ENCODE results near the gene NGFR.
"Not testable (repeated sequence)": the region's sequence is repeated elsewhere in the genome, so short reads cannot be mapped to it uniquely, and the experiment has no call there.

NGFR gene

GRCh38 chr17:49547566-49547965, 52.5 kb downstream of the NGFR start:
- no peak for DNase-seq (ENCODE audit: low read depth)

DNA sequence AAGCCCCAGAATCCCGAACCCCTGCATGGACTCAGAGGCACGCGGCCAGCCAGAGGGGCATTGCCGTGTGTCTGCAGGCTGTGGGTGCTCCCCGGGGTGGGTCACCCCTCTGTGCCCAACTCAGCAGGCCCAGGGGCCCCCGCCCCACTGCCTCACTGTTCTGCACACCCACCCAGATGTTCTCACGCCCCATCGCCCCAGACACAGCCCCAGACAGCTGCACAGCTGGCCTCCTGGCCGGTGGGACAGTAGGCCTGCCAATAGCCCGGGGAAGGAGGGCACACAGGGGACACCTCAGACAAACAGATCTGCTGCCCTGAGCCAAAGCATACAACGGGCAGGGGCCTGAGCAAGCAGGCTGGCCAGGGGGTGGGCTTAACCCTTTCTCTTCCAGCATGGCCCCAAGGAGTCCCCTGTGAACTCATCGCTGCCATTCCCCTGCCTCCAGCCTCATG, 53.0 kb downstream of the NGFR start:
- DNase-seq (ENCODE audit: low read depth) = no peak

GRCh38 chr17:49548506-49549310, 53.6 kb downstream of the NGFR start:
- DNase-seq (ENCODE audit: low read depth) = no peak

DNA sequence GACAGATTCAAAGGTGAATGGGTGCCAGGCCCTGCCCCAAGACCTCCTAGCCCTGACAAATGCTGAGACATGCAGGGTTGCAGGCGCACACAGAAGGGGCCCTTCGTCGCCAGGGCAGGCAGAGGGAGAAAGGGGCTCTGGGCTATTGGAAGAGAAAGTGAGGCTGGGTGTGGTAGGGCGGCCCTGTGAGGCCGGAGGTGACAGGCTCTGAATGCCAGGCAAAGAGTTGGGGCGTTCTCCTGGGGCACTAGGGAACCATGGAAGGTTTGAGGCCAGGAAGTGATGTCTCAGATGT, 54.2 kb downstream of the NGFR start:
- no peak for DNase-seq (ENCODE audit: low read depth)

- DNase-seq (ENCODE audit: low read depth) = no peak
Measured at GRCh38 chr17:49549691-49550678, 54.9 kb downstream of the NGFR start.

GRCh38 chr17:49550764-49551163, 55.7 kb downstream of the NGFR start:
- not testable (repeated sequence) for DNase-seq (ENCODE audit: low read depth)

DNA sequence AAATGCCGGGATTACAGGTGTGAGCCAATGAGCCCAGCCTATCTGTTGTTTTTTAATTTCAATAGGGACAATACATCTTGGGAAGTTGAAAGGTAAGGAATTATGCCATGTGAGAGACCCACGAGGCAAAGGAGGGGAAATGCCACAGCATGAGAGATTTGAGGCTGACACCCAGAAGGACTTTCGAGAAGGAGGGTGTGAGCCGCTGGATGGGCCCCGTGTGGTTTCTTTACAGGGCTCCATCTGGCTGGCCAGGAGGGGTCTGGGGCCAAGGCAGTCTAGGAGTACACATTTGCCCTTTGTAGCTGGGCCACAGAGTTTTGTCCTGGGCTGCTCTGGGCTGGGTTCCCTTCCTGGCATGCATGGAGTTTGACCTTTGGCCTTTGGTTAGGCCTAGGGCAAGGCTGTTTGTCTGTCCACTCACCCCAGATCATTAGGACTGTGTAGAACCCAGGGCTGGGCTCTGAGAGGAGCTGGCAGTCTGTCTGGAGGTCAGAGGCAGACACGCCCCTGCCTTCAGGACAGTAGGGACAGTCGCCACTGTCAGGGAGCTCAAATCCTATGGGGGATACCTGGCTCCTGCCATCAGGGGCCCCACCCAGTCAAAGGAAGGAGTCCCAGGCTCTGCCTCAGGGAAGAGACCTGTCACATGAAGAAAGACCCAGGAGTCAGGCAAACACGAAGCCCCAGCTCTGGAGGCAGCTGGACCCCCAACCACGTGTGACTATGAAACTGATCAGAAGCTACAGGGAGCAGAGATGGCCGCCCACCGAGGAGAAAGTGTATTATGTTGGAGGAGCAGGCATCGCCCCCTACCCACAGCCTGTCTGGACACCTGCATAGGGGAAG, 56.4 kb downstream of the NGFR start:
- no peak for DNase-seq (ENCODE audit: low read depth)

GRCh38 chr17:49552070-49552751, 57.1 kb downstream of the NGFR start:
- no peak for DNase-seq (ENCODE audit: low read depth)

GRCh38 chr17:49553676-49554335, 58.7 kb downstream of the NGFR start:
- DNase-seq (ENCODE audit: low read depth) = no peak

DNA sequence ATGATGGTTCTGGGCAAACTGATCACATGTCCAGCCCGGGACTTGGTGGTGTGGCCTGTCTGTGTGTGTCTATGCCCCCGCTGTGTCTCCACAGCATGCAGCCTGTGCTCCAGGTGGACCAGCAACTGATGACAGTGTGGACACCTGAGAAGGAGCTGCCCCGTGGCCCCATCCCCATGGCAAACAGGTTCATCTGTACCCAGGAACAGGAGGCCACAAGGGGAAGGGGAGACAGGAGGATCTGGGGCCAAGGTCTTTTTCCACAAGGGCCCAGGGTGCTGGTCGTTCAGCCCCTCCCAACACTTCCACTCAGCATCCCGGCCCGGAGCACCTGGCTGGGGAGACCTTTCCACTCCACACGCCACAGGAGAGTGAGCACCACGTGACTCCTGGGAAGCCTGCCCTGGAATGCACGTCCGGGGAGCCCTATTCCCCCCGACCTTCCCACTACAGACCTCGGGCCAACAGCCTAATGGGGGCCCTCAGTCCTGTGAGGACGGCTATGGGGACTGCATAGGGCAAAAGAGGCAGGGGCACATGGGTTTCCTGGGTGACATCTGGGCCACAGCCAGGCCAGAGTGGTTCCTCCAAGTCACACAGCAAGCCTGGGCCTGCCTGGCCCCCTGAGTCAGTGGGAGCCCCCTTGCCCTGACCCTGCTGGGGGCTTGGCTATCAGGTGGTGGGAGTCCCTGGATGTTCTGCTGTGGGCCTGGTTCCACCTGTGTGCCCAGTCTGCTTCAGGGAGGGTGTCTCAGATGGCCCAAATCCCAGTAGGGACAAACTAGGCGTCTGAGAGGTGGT, 59.8 kb downstream of the NGFR start:
- DNase-seq (ENCODE audit: low read depth) = no peak

DNA sequence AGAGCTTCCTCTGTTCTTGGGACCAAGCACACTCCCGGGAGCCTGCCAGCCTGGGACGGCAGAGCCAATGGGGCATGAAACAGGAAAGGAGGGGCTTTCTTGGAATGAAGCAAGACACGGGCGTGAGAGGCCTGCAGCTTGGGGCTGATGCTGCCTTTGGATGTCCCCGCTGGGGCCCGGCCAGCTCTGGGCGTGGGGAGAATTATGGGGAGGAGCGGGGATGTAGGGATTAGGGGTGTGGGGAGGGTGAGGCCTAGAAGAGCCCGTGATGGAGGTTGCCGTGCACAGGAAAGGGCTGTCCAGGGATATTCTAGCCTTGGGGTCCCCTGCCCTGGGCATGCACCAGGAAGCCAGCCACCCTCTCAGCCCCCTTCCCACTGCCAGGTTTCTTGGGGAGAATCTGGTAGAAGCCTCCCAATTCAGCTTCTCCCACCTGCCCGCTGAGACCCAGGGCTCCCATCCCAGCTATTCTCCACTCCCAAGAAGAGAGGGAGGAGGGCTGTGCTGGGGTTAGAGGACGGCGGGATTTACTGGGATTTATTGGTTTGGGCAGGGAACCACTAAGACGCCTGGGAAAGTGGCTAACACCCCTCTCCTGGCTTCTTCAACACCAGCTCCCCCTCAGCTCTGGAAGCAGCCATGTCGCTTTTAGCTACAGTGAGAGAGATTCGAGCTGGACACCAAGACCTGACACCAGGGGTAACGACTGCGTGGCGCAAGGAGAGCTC, 60.6 kb downstream of the NGFR start:
- no peak for DNase-seq (ENCODE audit: low read depth)

- DNase-seq (ENCODE audit: low read depth) = peak; percentile 72
Measured at GRCh38 chr17:49556223-49556943, 61.3 kb downstream of the NGFR start.

DNA sequence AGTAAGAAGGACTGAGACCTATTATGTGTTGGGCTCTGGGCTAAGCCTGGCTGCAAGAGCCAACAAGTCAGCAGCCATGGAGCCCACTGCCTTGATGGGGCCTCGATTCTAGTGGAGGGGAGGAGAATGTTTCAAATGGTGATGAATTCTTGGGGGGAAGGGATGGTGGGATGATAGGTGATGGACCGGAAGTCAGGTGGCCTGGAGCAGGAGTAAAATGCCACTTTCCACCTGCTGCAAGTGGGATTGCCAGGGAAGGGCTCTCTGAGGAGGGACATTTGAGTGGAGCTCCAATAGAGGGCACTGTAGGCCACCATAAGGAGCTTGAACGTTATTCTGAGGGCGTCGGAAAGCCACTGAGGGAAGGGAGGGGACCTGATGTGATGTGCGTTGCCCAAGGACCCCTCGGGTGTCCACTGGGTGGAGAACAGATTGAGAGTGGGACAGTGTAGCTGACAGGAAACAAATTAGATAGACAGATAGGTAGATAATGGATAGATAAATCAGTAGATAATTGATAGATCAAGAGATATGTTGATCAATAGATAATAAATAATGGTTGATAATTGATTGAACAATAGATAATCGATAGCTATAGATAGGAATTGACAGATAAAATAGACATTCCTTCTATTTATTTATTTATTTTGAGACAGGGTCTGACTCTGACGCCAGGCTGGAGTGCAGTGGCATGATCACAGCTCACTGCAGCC, 62.4 kb downstream of the NGFR start:
- no peak for DNase-seq (ENCODE audit: low read depth)
